RPMI8226 (cell line): ENCODE measurements around the gene SRD5A1.

Experiments used
- DNase-seq: peaks from one replicate; pipeline ENCODE4 v3.0.0-alpha.2; 2015

SRD5A1 gene

GRCh38 chr5:6714226-6715041 lies 81.2 kb downstream of the SRD5A1 start:
- DNase-seq, result peak; percentile 34

- no peak for DNase-seq
Measured at GRCh38 chr5:6715271-6715670, 82.0 kb downstream of the SRD5A1 start.

- peak; percentile 40 for DNase-seq
Measured at GRCh38 chr5:6715758-6716628, 82.8 kb downstream of the SRD5A1 start.

GRCh38 chr5:6716629-6717149 lies 83.4 kb downstream of the SRD5A1 start:
- DNase-seq, result no peak

- DNase-seq, result no peak
Measured at GRCh38 chr5:6717247-6717646, 84.0 kb downstream of the SRD5A1 start.

- no peak for DNase-seq
Measured at GRCh38 chr5:6717687-6718086, 84.4 kb downstream of the SRD5A1 start.

GRCh38 chr5:6718161-6718681 lies 85.0 kb downstream of the SRD5A1 start:
- no peak for DNase-seq

GRCh38 chr5:6718718-6719117 lies 85.5 kb downstream of the SRD5A1 start:
- no peak for DNase-seq

- no peak for DNase-seq
Measured at GRCh38 chr5:6719417-6719816, 86.2 kb downstream of the SRD5A1 start.

GRCh38 chr5:6719896-6720560 lies 86.8 kb downstream of the SRD5A1 start:
- no peak for DNase-seq

GRCh38 chr5:6720561-6720921 lies 87.3 kb downstream of the SRD5A1 start:
- DNase-seq, result no peak

GRCh38 chr5:6721442-6721841 lies 88.2 kb downstream of the SRD5A1 start:
- DNase-seq, result peak; percentile 32

GRCh38 chr5:6722015-6722414 lies 88.8 kb downstream of the SRD5A1 start:
- peak; percentile 38 for DNase-seq

- DNase-seq, result no peak
Measured at GRCh38 chr5:6723122-6723815, 90.0 kb downstream of the SRD5A1 start.

- DNase-seq, result no peak
Measured at GRCh38 chr5:6723816-6724300, 90.6 kb downstream of the SRD5A1 start.
